GM19099 (cell line): ENCODE measurements around the gene SH3RF2.

ENCODE experiments used
- POLR2A ChIP-seq: IDR thresholded peaks from 3 replicates; pipeline ENCODE4 v1.6.1; 2011; ENCODE audit warnings: low read depth; ENCODE audit not compliant: insufficient read length; ENCODE audit errors: extremely low read depth

Gene SH3RF2

DNA sequence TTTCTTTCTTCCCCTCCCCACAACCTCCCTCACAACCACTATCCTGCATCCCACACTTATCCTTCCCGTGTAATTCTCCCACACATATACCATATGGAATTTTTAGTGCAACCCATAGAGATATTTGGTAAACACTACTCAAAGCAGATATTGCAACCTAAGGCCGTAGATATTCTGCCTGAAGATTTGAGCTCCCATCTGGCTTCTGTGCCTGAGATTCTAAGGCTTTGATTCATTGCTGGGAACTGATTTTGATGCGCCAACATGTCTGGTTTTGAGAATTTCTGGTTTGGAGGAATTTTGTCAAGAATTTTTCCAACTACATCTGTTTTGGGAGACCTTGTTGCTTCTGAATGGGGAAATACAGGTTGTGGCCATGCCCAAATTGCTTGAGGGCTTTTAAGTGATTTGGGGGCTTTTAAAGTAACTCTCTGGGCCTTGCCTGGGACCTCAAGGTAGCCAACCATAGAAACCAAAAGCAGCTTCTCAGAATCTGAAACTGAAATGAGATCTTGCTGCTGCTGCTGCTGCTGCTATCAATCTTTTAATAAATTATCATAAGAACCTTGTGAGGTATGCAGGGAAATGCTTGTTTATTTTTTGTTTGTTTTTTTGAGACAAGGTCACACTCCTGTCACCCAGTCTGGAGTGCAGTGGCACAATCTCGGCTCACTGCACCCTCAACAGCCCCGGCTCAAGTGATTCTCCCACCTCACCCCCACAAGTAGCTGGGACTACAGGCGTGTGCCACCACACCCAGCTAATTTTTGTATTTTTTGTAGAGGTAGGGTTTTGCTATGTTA is 132.8 kb downstream of the SH3RF2 start:
- no peak for TF ChIP-seq POLR2A

- TF ChIP-seq POLR2A: no peak
Observed at GRCh38 chr5:146069780-146070099, 133.4 kb downstream of the SH3RF2 start.

- no peak for TF ChIP-seq POLR2A
Observed at GRCh38 chr5:146070746-146071145, 134.4 kb downstream of the SH3RF2 start.

GRCh38 chr5:146071171-146071570 is 134.8 kb downstream of the SH3RF2 start:
- TF ChIP-seq POLR2A: no peak

DNA sequence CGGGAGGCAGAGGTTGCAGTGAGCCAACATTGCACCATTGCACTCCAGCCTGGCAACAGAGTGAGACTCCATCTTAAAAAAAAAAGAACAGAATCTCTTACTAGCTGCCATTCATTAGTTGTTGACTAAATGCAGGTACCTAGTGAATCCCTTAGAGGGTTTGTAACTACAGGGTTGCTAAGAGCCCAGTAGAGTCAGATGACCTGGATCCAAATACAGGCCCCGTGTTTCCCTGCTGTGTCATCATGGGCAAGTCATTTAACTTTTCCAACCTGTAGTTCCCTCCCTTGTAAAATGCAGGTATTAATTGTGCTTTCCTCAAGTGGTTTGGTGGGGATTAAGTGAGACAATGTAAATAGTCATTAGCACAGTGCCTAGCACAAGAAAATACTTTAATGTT is 136.2 kb downstream of the SH3RF2 start:
- TF ChIP-seq POLR2A: no peak

GRCh38 chr5:146073239-146073900 is 137.0 kb downstream of the SH3RF2 start:
- TF ChIP-seq POLR2A: no peak

GRCh38 chr5:146076028-146076427 is 139.7 kb downstream of the SH3RF2 start:
- TF ChIP-seq POLR2A: no peak

- TF ChIP-seq POLR2A: no peak
Observed at GRCh38 chr5:146076455-146076854, 140.1 kb downstream of the SH3RF2 start.

DNA sequence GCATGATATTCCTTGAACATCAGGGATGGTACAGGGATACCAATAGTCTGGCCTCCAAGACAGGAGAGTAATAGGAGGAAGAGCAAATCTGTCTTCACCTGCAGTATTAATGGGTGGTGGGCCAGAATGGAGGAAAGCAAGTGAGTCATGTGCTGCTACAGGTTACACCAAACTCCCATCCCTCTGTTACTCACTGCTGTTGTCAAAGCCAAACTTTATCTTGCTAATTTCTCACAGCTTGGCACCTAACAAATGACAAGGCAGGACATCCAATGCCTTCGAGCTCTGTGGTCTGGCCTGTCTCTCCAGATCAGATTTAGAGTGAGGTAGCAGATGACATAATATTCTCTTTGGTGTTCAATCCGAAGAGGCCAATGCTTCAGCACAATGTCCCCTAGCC is 142.2 kb downstream of the SH3RF2 start:
- no peak for TF ChIP-seq POLR2A

DNA sequence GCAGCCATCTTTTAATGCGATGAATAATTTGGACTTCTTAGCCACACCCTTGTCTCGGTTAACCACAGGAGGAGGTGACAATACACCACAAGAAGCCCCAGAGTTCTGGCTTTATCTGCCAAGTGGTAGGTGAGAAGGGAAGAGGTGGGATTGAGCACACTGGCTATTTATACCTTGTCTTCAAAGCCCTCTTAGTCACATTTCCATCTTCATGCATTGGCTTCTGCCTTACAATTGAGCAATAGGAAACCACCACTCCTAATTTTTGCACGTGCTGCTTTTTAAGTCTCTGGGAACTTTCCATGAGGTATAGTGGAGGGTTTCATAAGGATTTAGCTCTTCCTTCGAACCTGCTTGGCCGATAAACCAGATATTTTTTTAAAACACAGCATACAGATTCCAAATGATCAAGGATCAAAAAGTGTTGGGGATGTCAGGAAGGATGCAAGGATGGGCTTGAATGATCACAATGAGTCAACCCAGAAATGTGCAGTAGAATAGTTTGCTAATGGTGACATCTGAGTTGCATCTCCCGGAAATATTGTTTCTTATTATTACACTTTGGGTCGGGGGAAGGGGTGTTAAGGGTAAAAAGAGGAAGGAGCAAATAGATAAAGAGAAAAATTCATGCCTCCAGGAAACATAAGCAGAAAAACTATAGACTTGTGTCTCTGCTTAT is 143.5 kb downstream of the SH3RF2 start:
- no peak for TF ChIP-seq POLR2A

GRCh38 chr5:146081556-146081955 is 145.2 kb downstream of the SH3RF2 start:
- no peak for TF ChIP-seq POLR2A

DNA sequence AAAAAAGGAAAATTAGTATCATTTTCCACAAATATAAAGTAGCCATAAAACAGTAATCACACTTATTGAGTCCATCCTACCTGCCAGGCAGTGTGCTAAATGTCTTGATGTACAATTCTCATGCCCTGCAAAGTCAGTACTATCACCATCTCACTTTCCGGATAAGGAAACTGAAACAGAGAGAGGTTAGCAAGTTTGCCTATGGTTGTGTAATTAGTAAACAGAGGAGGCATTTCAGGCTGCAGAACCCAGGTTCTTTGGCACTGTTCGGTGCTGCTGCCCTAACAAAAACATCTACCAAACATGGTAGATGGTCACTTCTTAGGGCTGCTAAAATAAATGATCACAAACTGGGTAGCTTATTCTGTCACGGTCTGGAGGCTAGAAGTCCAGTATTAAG is 146.4 kb downstream of the SH3RF2 start:
- no peak for TF ChIP-seq POLR2A

DNA sequence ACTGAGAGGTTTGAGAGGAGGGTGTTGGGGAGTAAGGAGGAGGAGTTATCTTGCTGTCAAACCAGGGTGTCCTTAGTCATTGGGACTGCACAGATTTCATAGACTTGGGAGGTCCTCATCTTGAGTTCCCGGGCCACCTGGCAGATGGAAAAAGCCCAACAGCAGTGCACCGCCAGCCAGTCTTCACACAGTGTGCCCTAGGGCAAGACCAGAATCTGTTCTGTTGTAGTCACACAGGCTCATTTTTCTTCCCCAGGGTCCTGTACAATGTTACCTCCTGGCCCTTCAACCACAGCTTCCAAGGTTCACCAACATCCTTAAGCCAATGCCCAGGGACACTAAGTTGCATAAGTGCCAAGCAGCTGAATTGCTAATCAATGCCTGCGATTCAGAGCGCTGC is 148.0 kb downstream of the SH3RF2 start:
- no peak for TF ChIP-seq POLR2A

DNA sequence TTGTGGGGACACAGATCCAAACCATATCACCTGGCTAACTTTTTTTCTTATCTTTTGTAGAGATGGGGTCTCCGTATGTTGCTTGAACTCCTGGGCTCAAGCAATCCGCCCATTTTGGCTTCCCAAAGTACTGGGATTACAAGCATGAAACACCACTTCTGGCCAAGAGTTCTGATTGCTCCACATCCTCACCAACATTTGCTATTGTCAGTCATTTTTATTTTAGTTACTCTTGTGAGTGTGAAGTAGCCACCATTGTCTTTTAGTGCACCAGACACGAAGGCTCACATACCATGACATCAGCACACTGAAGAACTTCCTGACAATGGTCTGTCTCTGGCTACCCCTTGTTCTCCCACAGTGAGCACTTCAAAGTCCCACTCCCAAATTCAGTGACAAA is 151.7 kb downstream of the SH3RF2 start:
- TF ChIP-seq POLR2A: no peak

- TF ChIP-seq POLR2A: no peak
Observed at GRCh38 chr5:146089287-146089686, 152.9 kb downstream of the SH3RF2 start.

GRCh38 chr5:146091881-146092280 is 155.5 kb downstream of the SH3RF2 start:
- TF ChIP-seq POLR2A: no peak

DNA sequence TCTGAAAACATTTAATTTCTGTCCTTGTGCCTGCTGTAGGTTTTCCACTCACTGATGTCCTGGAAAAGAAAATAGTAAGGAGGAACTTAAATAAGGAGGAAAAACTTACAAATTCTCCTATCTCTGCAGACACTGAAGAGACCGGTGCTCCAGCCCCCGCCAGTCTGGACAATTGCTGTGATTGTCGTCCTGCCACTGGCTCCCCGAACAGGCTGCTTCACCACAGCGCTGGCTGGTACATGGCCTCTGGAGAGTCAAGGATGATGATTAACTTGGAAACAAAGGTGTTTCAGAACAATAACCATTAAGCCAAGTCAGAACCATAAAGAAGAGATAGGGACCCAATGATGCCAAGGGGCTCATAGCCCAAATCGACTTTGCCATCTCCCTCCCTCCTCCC is 161.7 kb downstream of the SH3RF2 start:
- TF ChIP-seq POLR2A: no peak

DNA sequence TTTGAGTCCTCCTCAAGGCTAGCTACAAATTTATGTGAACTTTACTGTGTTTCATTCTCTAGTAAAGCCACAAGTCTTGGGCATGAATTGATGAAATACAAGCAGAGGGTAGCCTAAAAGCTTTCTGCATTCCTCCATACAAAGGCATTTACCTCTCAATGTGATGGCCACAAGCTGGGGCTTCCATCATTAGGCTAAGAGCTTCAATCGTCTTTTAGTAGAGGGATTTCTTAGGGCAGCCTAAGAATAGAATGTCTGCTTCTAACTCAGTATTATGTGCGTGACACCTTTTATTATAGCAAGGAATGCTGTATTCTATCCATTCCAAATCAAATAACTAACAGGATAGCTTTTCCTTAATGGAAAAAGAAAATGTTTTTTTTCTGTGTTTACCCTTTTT is 165.3 kb downstream of the SH3RF2 start:
- no peak for TF ChIP-seq POLR2A
